B cell (primary cell): ENCODE results near the gene SULT2A1. TPM values are rescaled to one million over a fixed set of nuclear protein-coding genes. Genes with fewer than 3 reads are reported as not detected.
"Not testable (repeated sequence)": the region's sequence is repeated elsewhere in the genome, so short reads cannot be mapped to it uniquely, and the experiment has no call there.

Experiments
- ATAC-seq: fragments of 200-7000 bp; cut with Tn5 transposase; one replicate; pipeline ENCODE4 v1.10.0; 2021; ENCODE audit warnings: low read depth, mild to moderate bottlenecking, moderate number of reproducible peaks, moderate library complexity
- CTCF ChIA-PET: fragments of 350-600 bp; sonication (Branson Sonifier 250); formaldehyde crosslinking; loops from one replicate; lab custom pipeline; 2021; ENCODE audit warnings: antibody characterized with exemption, inconsistent platforms; lab: Charles Lee
- POLR2A ChIA-PET: fragments of 350-600 bp; sonication (Branson Sonifier 250); formaldehyde crosslinking; loops from one replicate; lab custom pipeline; 2021; ENCODE audit warnings: antibody characterized with exemption; lab: Charles Lee
- DNase-seq: peaks from one replicate; pipeline ENCODE4 v3.0.0; 2013
- H2AFZ ChIP-seq: 2 replicates; pipeline ENCODE4 v1.6.1; 2012; ENCODE audit warnings: mild to moderate bottlenecking, low read depth, low read length; ENCODE audit not compliant: insufficient read depth, poor library complexity, severe bottlenecking
- H3K27ac ChIP-seq, 2 donors: 1 replicate in 1 of 2; 2 replicates in 1 of 2; pipeline ENCODE4 v1.5.1; 2012 to 2013; ENCODE audit warnings: low read length in 2 of 2, mild to moderate bottlenecking in 2 of 2, moderate library complexity in 1 of 2
- H3K27me3 ChIP-seq, 4 experiments: fragments of 200-600 bp in 1 of 4; sonication (generic) in 1 of 4; replicated peaks in 1 of 4; 1 replicate in 2 of 4; 2 replicates in 2 of 4; pipeline versions ENCODE4 v1.6.1 to v1.7.0; 2013 to 2016; ENCODE audit warnings: low read length in 3 of 4, mild to moderate bottlenecking in 2 of 4, mixed read lengths in 1 of 4, moderate library complexity in 1 of 4; ENCODE audit not compliant: insufficient read depth in 4 of 4, control insufficient read depth in 3 of 4; ENCODE audit errors: control extremely low read depth in 1 of 4
- H3K36me3 ChIP-seq, 2 experiments: replicated peaks in 1 of 2; 1 replicate in 1 of 2; 2 replicates in 1 of 2; pipeline versions ENCODE4 v1.6.1 to v1.7.1; 2013; ENCODE audit warnings: low read length in 1 of 2; ENCODE audit not compliant: insufficient read depth in 2 of 2, control insufficient read depth in 1 of 2; ENCODE audit errors: control extremely low read depth in 1 of 2, extremely low read depth in 1 of 2
- H3K4me1 ChIP-seq, 2 donors: fragments of 200-600 bp in 1 of 2; sonication (generic) in 1 of 2; 1 replicate in 1 of 2; 2 replicates in 1 of 2; pipeline versions ENCODE4 v1.5.1 to v1.6.1; 2013 to 2017; ENCODE audit warnings: low read length in 2 of 2; ENCODE audit not compliant: control insufficient read depth in 2 of 2, insufficient read depth in 2 of 2
- H3K4me2 ChIP-seq: replicated peaks from 2 replicates; pipeline ENCODE3; 2012; ENCODE audit warnings: mild to moderate bottlenecking, low read depth, low read length; ENCODE audit not compliant: poor library complexity, severe bottlenecking
- H3K4me3 ChIP-seq, 5 experiments: fragments of 200-600 bp in 1 of 5; sonication (generic) in 1 of 5; 1 replicate in 3 of 5; 2 replicates in 2 of 5; pipeline versions ENCODE4 v1.5.1 to v1.7.0; 2011 to 2016; ENCODE audit warnings: low read length in 4 of 5, mild to moderate bottlenecking in 4 of 5, low read depth in 2 of 5, control low read depth in 1 of 5, moderate library complexity in 1 of 5; ENCODE audit not compliant: insufficient read depth in 1 of 5; ENCODE audit errors: control extremely low read depth in 1 of 5, extremely low read depth in 1 of 5
- H3K79me2 ChIP-seq: fragments of 200-600 bp; sonication (generic); one replicate; pipeline ENCODE4 v1.6.0; 2016; ENCODE audit warnings: low read length; ENCODE audit not compliant: control insufficient read depth, insufficient read depth
- H3K9ac ChIP-seq: fragments of 200-600 bp; sonication (generic); 2 replicates; pipeline ENCODE4 v1.6.1; 2017; ENCODE audit warnings: mild to moderate bottlenecking, low read length, moderate library complexity
- H3K9me3 ChIP-seq, 3 donors: one replicate each; pipeline versions ENCODE4 v1.6.1 to v1.7.1; 2013; ENCODE audit warnings: low read length in 2 of 3; ENCODE audit not compliant: control insufficient read depth in 2 of 3, insufficient read depth in 1 of 3; ENCODE audit errors: control extremely low read depth in 1 of 3
- H4K20me1 ChIP-seq: 2 replicates; pipeline ENCODE4 v1.6.0; 2012; ENCODE audit warnings: mild to moderate bottlenecking, low read length; ENCODE audit not compliant: insufficient read depth, control insufficient read depth, poor library complexity, severe bottlenecking
- H3K27ac Mint-ChIP-seq: one replicate; pipeline ENCODE4 v1.8.0; 2021; ENCODE audit warnings: mixed read lengths
- H3K27me3 Mint-ChIP-seq: one replicate; pipeline ENCODE4 v1.8.0; 2021; ENCODE audit warnings: mixed read lengths
- H3K4me1 Mint-ChIP-seq: one replicate; pipeline ENCODE4 v1.8.0; 2021; ENCODE audit warnings: mixed read lengths
- H3K4me3 Mint-ChIP-seq: one replicate; pipeline ENCODE4 v1.8.0; 2021; ENCODE audit warnings: mixed read lengths
- H3K9me3 Mint-ChIP-seq: one replicate; pipeline ENCODE4 v1.8.0; 2022; ENCODE audit warnings: mixed read lengths; ENCODE audit not compliant: insufficient read depth
- EZH2 ChIP-seq: IDR thresholded peaks from 2 replicates; pipeline ENCODE4 v1.6.1; 2012; ENCODE audit warnings: borderline replicate concordance, low read depth, mild to moderate bottlenecking, moderate library complexity, low read length; ENCODE audit not compliant: insufficient read depth, poor library complexity, severe bottlenecking
- WGBS: methylation state at CpG from one replicate; pipeline ENCODE4 v1.1.5; 2013; ENCODE audit warnings: missing lambda C conversion rate; ENCODE audit not compliant: insufficient coverage; 5-methylcytosine and 5-hydroxymethylcytosine counted together
- intact Hi-C: fragments of 100-400 bp; cut with micrococcal nuclease; formaldehyde crosslinking; loops from one replicate; pipeline ENCODE4 v1.10.0; 2022
- polyA plus RNA-seq: library from polyadenylated mRNA; depleted of rRNA; stranded (reverse); fragments of >200 nt; gene quantifications from 2 replicates; pipeline ENCODE4 v1.2.3, GENCODE V29; 2012
- total RNA-seq, 2 donors: library from RNA; stranded (reverse); fragments of 120-200 nt in 1 of 2; gene quantifications; 1 replicate in 1 of 2; 2 replicates in 1 of 2; pipeline versions ENCODE4 v1.2.3 to v1.2.4, GENCODE V29; 2013 to 2022
- TF ChIP-seq, protein P1 (sequence below): fragments of 200-600 bp; IDR thresholded peaks from one replicate; pipeline ENCODE4 v1.8.0; 2022; ENCODE audit warnings: antibody characterized with exemption, mild to moderate bottlenecking

Gene SULT2A1
- total and polyA plus RNA-seq, 2 donors (not counting 1 experiment from before 2014, with no cell fraction given) = not detected

DNA sequence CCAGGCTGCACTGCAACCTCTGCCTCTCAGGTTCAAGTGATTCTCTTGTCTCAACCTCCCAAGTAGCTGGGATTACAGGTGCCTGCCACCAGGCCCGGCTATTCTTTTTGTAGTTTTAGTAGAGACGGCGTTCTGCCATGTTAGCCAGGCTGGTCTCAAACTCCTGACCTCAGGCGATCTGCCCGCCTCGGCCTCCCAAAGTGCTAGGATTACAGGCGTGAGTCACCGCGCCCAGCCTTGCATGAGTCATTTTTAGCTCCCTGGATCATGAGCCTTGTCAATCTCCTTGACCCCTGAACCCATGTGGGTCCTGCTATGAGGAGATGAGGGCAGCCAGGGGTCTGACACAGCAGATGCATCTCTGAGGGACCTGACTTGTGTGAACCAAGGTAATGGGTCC is 27.9 kb downstream of the SULT2A1 start:
- intact Hi-C loops, H3K4me3 ChIP-seq, ATAC-seq, H2AFZ ChIP-seq, H4K20me1 ChIP-seq, POLR2A ChIA-PET, H3K9ac ChIP-seq, CTCF ChIA-PET, DNase-seq, H3K36me3 ChIP-seq, H3K27ac ChIP-seq, H3K4me3 Mint-ChIP-seq, H3K4me2 ChIP-seq, H3K4me1 ChIP-seq, H3K4me1 Mint-ChIP-seq, H3K27ac Mint-ChIP-seq, H3K9me3 Mint-ChIP-seq, H3K79me2 ChIP-seq: not testable (repeated sequence)
- 98% methylated on average over 9 of the region's 9 CpGs for WGBS
- peaks cover 0 to 15% (median 0%) of the 10 kb centered on the region in 4 experiments for H3K27me3 ChIP-seq
- H3K27me3 Mint-ChIP-seq = peaks cover 26% of the 10 kb centered on the region
- peaks cover 0 to 18% (median 0%) of the 10 kb centered on the region in 3 donors for H3K9me3 ChIP-seq

DNA sequence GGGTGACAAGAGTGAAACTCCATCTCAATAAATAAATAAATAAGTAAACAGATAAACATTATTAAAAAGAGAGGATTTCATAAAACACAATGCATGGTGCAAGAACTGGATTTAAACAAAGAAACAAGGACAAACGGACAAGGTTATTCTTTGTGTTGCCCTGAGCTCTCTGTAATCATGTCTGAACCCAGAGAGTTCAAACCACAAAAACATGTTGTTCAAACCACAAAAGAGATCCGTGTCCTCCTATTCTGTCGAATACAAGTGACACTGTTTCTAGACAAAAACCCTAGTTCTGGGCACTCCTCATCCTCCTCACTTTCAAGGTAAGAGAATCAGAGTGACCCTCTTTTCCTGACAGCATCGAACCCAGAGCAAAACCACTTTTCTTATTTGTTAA is 31.7 kb downstream of the SULT2A1 start:
- ChIA-PET CTCF (no interaction called here), POLR2A (no interaction called here)
- no peak overlapping the region for H3K4me3 Mint-ChIP-seq
- H3K9me3 ChIP-seq = peaks cover 0 to 10% (median 0%) of the 10 kb centered on the region in 3 donors
- no peak for DNase-seq
- H3K27ac Mint-ChIP-seq = no peak overlapping the region
- H3K4me1 ChIP-seq = no peaks in the 10 kb centered on the region
- no peak overlapping the region for H3K4me3 ChIP-seq
- H3K4me2 ChIP-seq = no peak overlapping the region
- no peak for ATAC-seq
- no peak overlapping the region for H3K9ac ChIP-seq
- WGBS = 30% methylated on average over 4 of the region's 4 CpGs
- H3K27ac ChIP-seq = no peak overlapping the region
- TF ChIP-seq EZH2 = no peak
- TF ChIP-seq, protein P1, sequence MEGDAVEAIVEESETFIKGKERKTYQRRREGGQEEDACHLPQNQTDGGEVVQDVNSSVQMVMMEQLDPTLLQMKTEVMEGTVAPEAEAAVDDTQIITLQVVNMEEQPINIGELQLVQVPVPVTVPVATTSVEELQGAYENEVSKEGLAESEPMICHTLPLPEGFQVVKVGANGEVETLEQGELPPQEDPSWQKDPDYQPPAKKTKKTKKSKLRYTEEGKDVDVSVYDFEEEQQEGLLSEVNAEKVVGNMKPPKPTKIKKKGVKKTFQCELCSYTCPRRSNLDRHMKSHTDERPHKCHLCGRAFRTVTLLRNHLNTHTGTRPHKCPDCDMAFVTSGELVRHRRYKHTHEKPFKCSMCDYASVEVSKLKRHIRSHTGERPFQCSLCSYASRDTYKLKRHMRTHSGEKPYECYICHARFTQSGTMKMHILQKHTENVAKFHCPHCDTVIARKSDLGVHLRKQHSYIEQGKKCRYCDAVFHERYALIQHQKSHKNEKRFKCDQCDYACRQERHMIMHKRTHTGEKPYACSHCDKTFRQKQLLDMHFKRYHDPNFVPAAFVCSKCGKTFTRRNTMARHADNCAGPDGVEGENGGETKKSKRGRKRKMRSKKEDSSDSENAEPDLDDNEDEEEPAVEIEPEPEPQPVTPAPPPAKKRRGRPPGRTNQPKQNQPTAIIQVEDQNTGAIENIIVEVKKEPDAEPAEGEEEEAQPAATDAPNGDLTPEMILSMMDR = no peak
- no peaks in the 10 kb centered on the region for H4K20me1 ChIP-seq
- intact Hi-C loops = no loop called here
- H2AFZ ChIP-seq = no peak overlapping the region
- no peaks in the 10 kb centered on the region for H3K79me2 ChIP-seq
- H3K4me1 Mint-ChIP-seq = peaks cover 2% of the 10 kb centered on the region
- no peaks in the 10 kb centered on the region for H3K9me3 Mint-ChIP-seq
- H3K27me3 ChIP-seq = peaks cover 0 to 5% (median 0%) of the 10 kb centered on the region in 4 experiments
- H3K36me3 ChIP-seq = no peaks in the 10 kb centered on the region
- peaks cover 27% of the 10 kb centered on the region for H3K27me3 Mint-ChIP-seq
